Retina (tissue), 1 donor: ENCODE data around the gene RNF151.

Experiments used
- DNase-seq: peaks from one replicate; pipeline ENCODE4 v3.0.0-alpha.2; 2016

RNF151 gene

GRCh38 chr16:1978476-1979120 is 11.9 kb downstream of the RNF151 start:
- DNase-seq = no peak

- DNase-seq = no peak
Measured at GRCh38 chr16:1979271-1980029, 12.8 kb downstream of the RNF151 start.

GRCh38 chr16:1980030-1980769 is 13.5 kb downstream of the RNF151 start:
- DNase-seq = peak; percentile 48

GRCh38 chr16:1980770-1981087 is 14.1 kb downstream of the RNF151 start:
- peak; percentile 31 for DNase-seq

GRCh38 chr16:1981398-1981836 is 14.8 kb downstream of the RNF151 start, which contains the start of gene NOXO1:
Gene NOXO1 (minus strand): TSS chr16:1981469. CDS start chr16:1981179, 290 bp downstream.
- no peak for DNase-seq

- DNase-seq = peak; percentile 38
Measured at GRCh38 chr16:1982013-1982433, 15.4 kb downstream of the RNF151 start.

- no peak for DNase-seq
Measured at GRCh38 chr16:1982991-1983543, 16.4 kb downstream of the RNF151 start.

- DNase-seq = peak; percentile 97
Measured at GRCh38 chr16:1983544-1984346, 17.1 kb downstream of the RNF151 start, which contains the start of gene GFER. Gene GFER (plus strand): TSS chr16:1984193. CDS start chr16:1984219, 26 bp downstream.

- no peak for DNase-seq
Measured at GRCh38 chr16:1984347-1985225, 17.9 kb downstream of the RNF151 start.

GRCh38 chr16:1985466-1986150 is 19.0 kb downstream of the RNF151 start:
- no peak for DNase-seq

GRCh38 chr16:1987198-1987597 is 20.5 kb downstream of the RNF151 start:
- DNase-seq = no peak

GRCh38 chr16:1989209-1990100 is 22.8 kb downstream of the RNF151 start, which contains the start of gene SYNGR3:
Gene SYNGR3 (plus strand): TSS chr16:1989970. CDS start chr16:1990103, 133 bp downstream.
- peak; percentile 44 for DNase-seq

GRCh38 chr16:1990101-1990350 is 23.4 kb downstream of the RNF151 start:
- DNase-seq = no peak

GRCh38 chr16:1990351-1991134 is 23.9 kb downstream of the RNF151 start:
- peak; percentile 48 for DNase-seq

GRCh38 chr16:1991135-1991551 is 24.5 kb downstream of the RNF151 start:
- DNase-seq = peak; percentile 48

GRCh38 chr16:1991588-1991947 is 24.9 kb downstream of the RNF151 start:
- DNase-seq = no peak

- DNase-seq = peak; percentile 83
Measured at GRCh38 chr16:1991948-1992703, 25.5 kb downstream of the RNF151 start.

GRCh38 chr16:1992704-1993317 is 26.2 kb downstream of the RNF151 start:
- peak; percentile 26 for DNase-seq
